Chondrocyte (in vitro differentiated cells): ENCODE measurements around the gene NCOA3. TPM values are rescaled to one million over a fixed set of nuclear protein-coding genes. Genes with fewer than 3 reads are reported as not detected.

ENCODE experiments used
- DNase-seq: peaks from one replicate; pipeline ENCODE4 v3.0.0; 2021; ENCODE audit warnings: mixed read lengths, low spot score
- H3K27ac Mint-ChIP-seq: one replicate; pipeline ENCODE4 v1.8.0; 2021; ENCODE audit warnings: mild to moderate bottlenecking, moderate library complexity, mixed read lengths; ENCODE audit not compliant: unreplicated experiment
- H3K27me3 Mint-ChIP-seq: 2 replicates; pipeline ENCODE4 v1.8.0; 2021; ENCODE audit warnings: low read depth, mixed read lengths
- H3K36me3 Mint-ChIP-seq: 2 replicates; pipeline ENCODE4 v1.8.0; 2021; ENCODE audit warnings: low read depth, mixed read lengths
- H3K4me1 Mint-ChIP-seq: 2 replicates; pipeline ENCODE4 v1.8.0; 2021; ENCODE audit warnings: low read depth, mild to moderate bottlenecking, mixed read lengths
- H3K4me3 Mint-ChIP-seq: one replicate; pipeline ENCODE4 v1.8.0; 2021; ENCODE audit warnings: mild to moderate bottlenecking, moderate library complexity, mixed read lengths; ENCODE audit not compliant: unreplicated experiment
- H3K9me3 Mint-ChIP-seq: 2 replicates; pipeline ENCODE4 v1.8.0; 2021; ENCODE audit warnings: low read depth, mixed read lengths
- total RNA-seq: library from RNA; stranded (reverse); gene quantifications from 3 replicates; pipeline ENCODE4 v1.2.1, GENCODE V29; 2021
- TF ChIP-seq, protein P1 (sequence below): fragments of 200-600 bp; sonication (generic); IDR thresholded peaks from 2 replicates; pipeline ENCODE4 v1.5.0; 2021; ENCODE audit warnings: antibody characterized with exemption, mild to moderate bottlenecking, moderate library complexity

The NCOA3 gene
- total RNA-seq, 1 donor from 2014 or later = 45.2 TPM

GRCh38 chr20:47500554-47500953, 1.1 kb upstream of the NCOA3 start:
- H3K4me1 Mint-ChIP-seq = peaks cover 32% of the 10 kb centered on the region
- H3K4me3 Mint-ChIP-seq = peak overlapping the region; percentile 97
- no peaks in the 10 kb centered on the region for H3K27me3 Mint-ChIP-seq
- no peaks in the 10 kb centered on the region for H3K36me3 Mint-ChIP-seq
- no peak for DNase-seq
- H3K27ac Mint-ChIP-seq = peak overlapping the region; percentile 96
- H3K9me3 Mint-ChIP-seq = peaks cover 2% of the 10 kb centered on the region
- TF ChIP-seq, protein P1, sequence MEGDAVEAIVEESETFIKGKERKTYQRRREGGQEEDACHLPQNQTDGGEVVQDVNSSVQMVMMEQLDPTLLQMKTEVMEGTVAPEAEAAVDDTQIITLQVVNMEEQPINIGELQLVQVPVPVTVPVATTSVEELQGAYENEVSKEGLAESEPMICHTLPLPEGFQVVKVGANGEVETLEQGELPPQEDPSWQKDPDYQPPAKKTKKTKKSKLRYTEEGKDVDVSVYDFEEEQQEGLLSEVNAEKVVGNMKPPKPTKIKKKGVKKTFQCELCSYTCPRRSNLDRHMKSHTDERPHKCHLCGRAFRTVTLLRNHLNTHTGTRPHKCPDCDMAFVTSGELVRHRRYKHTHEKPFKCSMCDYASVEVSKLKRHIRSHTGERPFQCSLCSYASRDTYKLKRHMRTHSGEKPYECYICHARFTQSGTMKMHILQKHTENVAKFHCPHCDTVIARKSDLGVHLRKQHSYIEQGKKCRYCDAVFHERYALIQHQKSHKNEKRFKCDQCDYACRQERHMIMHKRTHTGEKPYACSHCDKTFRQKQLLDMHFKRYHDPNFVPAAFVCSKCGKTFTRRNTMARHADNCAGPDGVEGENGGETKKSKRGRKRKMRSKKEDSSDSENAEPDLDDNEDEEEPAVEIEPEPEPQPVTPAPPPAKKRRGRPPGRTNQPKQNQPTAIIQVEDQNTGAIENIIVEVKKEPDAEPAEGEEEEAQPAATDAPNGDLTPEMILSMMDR = no peak

- DNase-seq = no peak
- Mint-ChIP-seq H3K36me3 (no peaks in the 10 kb centered on the region), H3K4me1 (peaks cover 35% of the 10 kb centered on the region), H3K27me3 (no peaks in the 10 kb centered on the region), H3K27ac (peak overlapping the region; percentile 96), H3K4me3 (peak overlapping the region; percentile 97), H3K9me3 (no peaks in the 10 kb centered on the region)
- TF ChIP-seq, protein P1 = no peak
These were observed 588 bp upstream of the NCOA3 start for GRCh38 chr20:47501116-47501481.

DNA sequence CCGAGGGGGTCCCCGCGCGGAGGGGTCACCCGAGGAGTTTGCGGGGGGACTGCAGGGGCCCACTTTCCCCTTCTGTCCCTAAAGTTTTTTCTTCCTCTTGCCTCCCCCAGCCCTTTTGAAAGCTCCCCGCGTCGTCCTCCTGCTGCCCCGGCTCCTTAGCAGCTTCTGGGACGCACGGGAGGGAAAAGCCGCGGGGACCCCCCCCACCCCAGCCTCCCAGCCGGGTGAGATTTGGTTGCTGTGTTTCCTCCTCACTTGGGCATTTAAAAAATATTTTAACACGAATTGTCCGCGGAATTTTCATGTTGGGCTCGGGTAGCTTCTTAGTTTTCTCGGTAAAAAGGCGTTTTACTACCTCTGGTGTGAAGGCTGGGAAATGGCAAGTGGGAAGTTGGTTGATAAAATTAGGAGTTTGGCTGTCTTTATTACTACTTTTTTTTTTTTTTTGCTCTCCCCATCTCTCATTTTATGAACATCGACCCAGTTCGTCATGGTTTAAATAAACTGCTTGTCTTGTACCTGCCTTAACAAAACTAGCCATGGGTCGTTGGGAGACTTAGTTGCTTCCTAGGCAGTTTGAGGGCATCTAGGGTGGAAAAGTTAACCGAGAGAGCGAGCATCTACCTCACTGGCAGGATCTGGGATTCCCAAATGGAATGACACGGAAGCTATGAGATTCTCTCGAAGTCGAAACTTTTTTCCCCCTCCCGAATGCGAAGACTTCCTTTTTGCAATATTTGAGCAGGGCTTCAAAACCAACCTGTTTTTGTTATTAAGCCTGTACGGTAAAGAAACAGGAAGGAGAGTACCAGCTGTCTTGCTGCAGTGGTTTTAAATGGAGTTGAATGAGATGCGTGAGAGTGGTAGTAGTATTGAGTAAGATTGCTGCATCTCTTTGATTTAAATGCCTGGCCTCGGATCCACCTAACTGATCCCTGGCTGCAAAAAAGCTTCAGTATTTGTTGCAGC, 868 bp downstream of the NCOA3 start:
- Mint-ChIP-seq H3K36me3 (no peaks in the 10 kb centered on the region), H3K4me1 (peaks cover 44% of the 10 kb centered on the region), H3K9me3 (no peaks in the 10 kb centered on the region), H3K27me3 (no peaks in the 10 kb centered on the region), H3K27ac (peak overlapping the region; percentile 96), H3K4me3 (peak overlapping the region; percentile 97)
- DNase-seq = no peak
- TF ChIP-seq, protein P1 = no peak

DNA sequence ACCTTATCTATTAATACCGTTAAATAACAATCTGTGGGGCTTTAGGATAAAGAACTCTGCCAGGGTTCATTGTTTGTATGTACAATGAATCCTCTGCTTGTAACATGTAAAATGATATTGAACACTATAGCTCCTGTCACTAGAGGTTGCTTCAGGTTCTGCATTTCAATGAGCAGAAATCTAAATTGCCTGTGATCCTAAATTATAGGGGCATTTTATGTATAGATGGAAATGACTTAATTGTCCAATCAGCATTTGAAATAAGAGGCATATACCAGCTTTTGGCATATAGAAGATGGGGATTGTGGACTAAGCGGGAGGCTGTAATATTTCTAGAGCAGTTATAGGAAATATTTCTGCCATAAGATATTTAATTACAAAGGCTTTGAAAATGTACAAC, 2.0 kb downstream of the NCOA3 start:
- DNase-seq = no peak
- Mint-ChIP-seq H3K27ac (peak overlapping the region; percentile 96), H3K4me3 (peak overlapping the region; percentile 97), H3K9me3 (no peaks in the 10 kb centered on the region), H3K36me3 (no peaks in the 10 kb centered on the region), H3K4me1 (peaks cover 52% of the 10 kb centered on the region), H3K27me3 (no peaks in the 10 kb centered on the region)
- TF ChIP-seq, protein P1 = no peak

- no peak overlapping the region for H3K4me3 Mint-ChIP-seq
- H3K36me3 Mint-ChIP-seq = no peaks in the 10 kb centered on the region
- no peak overlapping the region for H3K27ac Mint-ChIP-seq
- TF ChIP-seq, protein P1 = no peak
- no peaks in the 10 kb centered on the region for H3K9me3 Mint-ChIP-seq
- DNase-seq = no peak
- peaks cover 46% of the 10 kb centered on the region for H3K4me1 Mint-ChIP-seq
- H3K27me3 Mint-ChIP-seq = no peaks in the 10 kb centered on the region
These were observed 4.6 kb downstream of the NCOA3 start for GRCh38 chr20:47506335-47506734.
